H1 (cell line): ENCODE measurements around the gene MAP6D1. TPM values are rescaled to one million over a fixed set of nuclear protein-coding genes. Genes with fewer than 3 reads are reported as not detected.

Source experiments
- CTCF ChIA-PET: fragments of 300-600 bp; sonication (Branson Sonifier 250); formaldehyde crosslinking; loops from one replicate; lab custom pipeline; 2021; ENCODE audit not compliant: partially characterized antibody; lab: Charles Lee
- POLR2A ChIA-PET: fragments of 300-600 bp; sonication (Branson Sonifier 250); formaldehyde crosslinking; loops from one replicate; lab custom pipeline; 2021; ENCODE audit warnings: inconsistent platforms; ENCODE audit not compliant: partially characterized antibody; lab: Charles Lee
- DNase-seq, 2 experiments: peaks; one replicate each; pipeline versions ENCODE4 v3.0.0 to v3.0.0-alpha.2; 2010 to 2022; ENCODE audit warnings: low spot score in 2 of 2, low read depth in 1 of 2, mixed read lengths in 1 of 2
- FAIRE-seq: peaks from 2 replicates; lab custom pipeline; 2011; peaks lifted over from hg19 to GRCh38; lab: Jason Lieb, UNC
- H2AFZ ChIP-seq: 2 replicates; pipeline ENCODE4 v1.8.1; 2012; ENCODE audit warnings: low read length, inconsistent platforms
- H2AK5ac ChIP-seq: 2 replicates; pipeline ENCODE4 v1.6.1; 2013; ENCODE audit warnings: low read depth, low read length
- H2BK120ac ChIP-seq: replicated peaks from 2 replicates; pipeline ENCODE3; 2013; ENCODE audit warnings: low read depth, low read length, inconsistent platforms
- H2BK12ac ChIP-seq: 2 replicates; pipeline ENCODE4 v1.6.1; 2013; ENCODE audit warnings: low read depth, low read length
- H2BK15ac ChIP-seq: 2 replicates; pipeline ENCODE4 v1.6.1; 2013; ENCODE audit warnings: low read length
- H2BK20ac ChIP-seq: 2 replicates; pipeline ENCODE4 v1.6.1; 2013; ENCODE audit warnings: low read length
- H2BK5ac ChIP-seq: 2 replicates; pipeline ENCODE4 v1.6.1; 2013; ENCODE audit warnings: low read depth, low read length
- H3K14ac ChIP-seq: 2 replicates; pipeline ENCODE4 v1.6.1; 2013; ENCODE audit warnings: inconsistent platforms; ENCODE audit not compliant: insufficient read length
- H3K18ac ChIP-seq: 2 replicates; pipeline ENCODE4 v1.6.1; 2013; ENCODE audit warnings: low read length; ENCODE audit errors: extremely low read depth
- H3K23ac ChIP-seq: 2 replicates; pipeline ENCODE4 v1.6.1; 2013; ENCODE audit warnings: inconsistent platforms; ENCODE audit not compliant: insufficient read length
- H3K23me2 ChIP-seq: 2 replicates; pipeline ENCODE4 v1.6.1; 2013; ENCODE audit warnings: low read depth, low read length
- H3K27ac ChIP-seq: 2 replicates; pipeline ENCODE4 v1.6.1; 2011; ENCODE audit warnings: low read depth, low read length, inconsistent platforms
- H3K27me3 ChIP-seq, 4 experiments: replicated peaks in 1 of 4; 1 replicate in 1 of 4; 2 replicates in 3 of 4; pipeline versions ENCODE4 v1.6.1 to v1.8.1; 2011 to 2013; ENCODE audit warnings: low read length in 3 of 4, mild to moderate bottlenecking in 3 of 4, inconsistent platforms in 2 of 4, mixed read lengths in 2 of 4, moderate library complexity in 1 of 4; ENCODE audit not compliant: control insufficient read depth in 3 of 4, insufficient read depth in 3 of 4; ENCODE audit errors: extremely low read depth in 1 of 4
- H3K36me3 ChIP-seq, 4 experiments: 2 replicates each; pipeline versions ENCODE4 v1.6.1 to v1.8.1; 2011 to 2013; ENCODE audit warnings: mild to moderate bottlenecking in 4 of 4, low read length in 3 of 4, moderate library complexity in 2 of 4, control low read depth in 1 of 4, inconsistent platforms in 1 of 4; ENCODE audit not compliant: insufficient read depth in 4 of 4, control insufficient read depth in 2 of 4
- H3K4ac ChIP-seq: replicated peaks from 2 replicates; pipeline ENCODE3; 2013; ENCODE audit warnings: low read length, low read depth, mixed read lengths, inconsistent platforms; ENCODE audit not compliant: insufficient read length
- H3K4me1 ChIP-seq, 4 experiments: replicated peaks in 1 of 4; 1 replicate in 1 of 4; 2 replicates in 3 of 4; pipeline versions ENCODE4 v1.6.1 to v1.8.1; 2011 to 2013; ENCODE audit warnings: low read length in 3 of 4, inconsistent platforms in 2 of 4, mixed read lengths in 1 of 4; ENCODE audit not compliant: insufficient read depth in 4 of 4, control insufficient read depth in 3 of 4
- H3K4me2 ChIP-seq, 2 experiments: 2 replicates each; pipeline versions ENCODE4 v1.6.1 to v1.8.1; 2011 to 2013; ENCODE audit warnings: low read depth in 2 of 2, low read length in 2 of 2, control low read depth in 1 of 2, inconsistent platforms in 1 of 2, mild to moderate bottlenecking in 1 of 2; ENCODE audit not compliant: insufficient read depth in 1 of 2
- H3K4me3 ChIP-seq, 4 experiments: fragments of 200-600, 300-600 bp in 1 of 4; sonication (generic), shearing (Covaris generic), sonication (Bioruptor Twin) in 1 of 4; 2 replicates each; pipeline versions ENCODE4 v1.5.1 to v1.8.1; 2011 to 2016; ENCODE audit warnings: low read length in 4 of 4, low read depth in 3 of 4, control low read depth in 2 of 4, inconsistent platforms in 2 of 4, mild to moderate bottlenecking in 2 of 4, mixed read lengths in 1 of 4, moderate library complexity in 1 of 4; ENCODE audit not compliant: insufficient read depth in 2 of 4; ENCODE audit errors: extremely low read depth in 1 of 4
- H3K56ac ChIP-seq: replicated peaks from 2 replicates; pipeline ENCODE3; 2013; ENCODE audit warnings: low read depth, mild to moderate bottlenecking, mixed read lengths, low read length, inconsistent platforms; ENCODE audit not compliant: insufficient read length
- H3K79me1 ChIP-seq: 2 replicates; pipeline ENCODE4 v1.6.1; 2013; ENCODE audit warnings: low read depth, low read length, control low read depth
- H3K79me2 ChIP-seq, 2 experiments: 2 replicates each; pipeline versions ENCODE4 v1.6.1 to v1.8.1; 2012 to 2013; ENCODE audit warnings: low read length in 2 of 2, mild to moderate bottlenecking in 2 of 2, inconsistent platforms in 1 of 2; ENCODE audit not compliant: insufficient read depth in 2 of 2, control insufficient read depth in 1 of 2
- H3K9ac ChIP-seq, 4 experiments: replicated peaks in 1 of 4; 1 replicate in 1 of 4; 2 replicates in 3 of 4; pipeline versions ENCODE4 v1.6.1 to v1.8.1; 2011 to 2013; ENCODE audit warnings: low read depth in 3 of 4, low read length in 3 of 4, control low read depth in 2 of 4, mild to moderate bottlenecking in 2 of 4, moderate library complexity in 2 of 4, inconsistent platforms in 1 of 4; ENCODE audit errors: extremely low read depth in 1 of 4
- H3K9me3 ChIP-seq, 2 experiments: 2 replicates each; pipeline versions ENCODE4 v1.6.1 to v1.8.1; 2012 to 2013; ENCODE audit warnings: mild to moderate bottlenecking in 2 of 2, moderate library complexity in 2 of 2, control low read depth in 1 of 2, inconsistent platforms in 1 of 2, low read depth in 1 of 2, low read length in 1 of 2, mixed read lengths in 1 of 2; ENCODE audit not compliant: insufficient read depth in 2 of 2
- H4K20me1 ChIP-seq, 2 experiments: replicated peaks in 1 of 2; 2 replicates each; pipeline versions ENCODE3 to v1.8.1; 2011 to 2013; ENCODE audit warnings: inconsistent platforms in 2 of 2, low read length in 2 of 2, mild to moderate bottlenecking in 1 of 2; ENCODE audit not compliant: insufficient read depth in 2 of 2, control insufficient read depth in 1 of 2
- H4K5ac ChIP-seq: 2 replicates; pipeline ENCODE4 v1.6.1; 2013; ENCODE audit warnings: low read length, low read depth, mixed read lengths, inconsistent platforms; ENCODE audit not compliant: insufficient read length
- H4K8ac ChIP-seq: 2 replicates; pipeline ENCODE4 v1.8.0; 2013; ENCODE audit warnings: mild to moderate bottlenecking, moderate library complexity, low read length, inconsistent platforms; ENCODE audit not compliant: insufficient read depth; ENCODE audit errors: extremely low read depth
- H4K91ac ChIP-seq: replicated peaks from 2 replicates; pipeline ENCODE3; 2013; ENCODE audit warnings: low read length, mixed read lengths, inconsistent platforms; ENCODE audit not compliant: insufficient read length
- YY1 ChIP-seq: IDR thresholded peaks from 2 replicates; pipeline ENCODE4 v1.6.1; 2011; ENCODE audit warnings: low read depth, mild to moderate bottlenecking, low read length
- WGBS, 2 experiments: shearing (Covaris generic) in 1 of 2; methylation state at CpG; one replicate each; pipeline versions ENCODE4 v1.1.6 to v1.1.7; 2013 to 2015; ENCODE audit warnings: low lambda C conversion rate in 2 of 2, mixed read lengths in 2 of 2, inconsistent platforms in 1 of 2, low coverage in 1 of 2, missing lambda C conversion rate in 1 of 2; ENCODE audit not compliant: insufficient replicate concordance in 2 of 2, insufficient coverage in 1 of 2, insufficient read length in 1 of 2; ENCODE audit errors: extremely low coverage in 1 of 2, missing lambda C conversion rate in 1 of 2; 5-methylcytosine and 5-hydroxymethylcytosine counted together
- polyA plus RNA-seq, 7 experiments: library from polyadenylated mRNA; depleted of rRNA in 3 of 7; stranded (reverse) in 5 of 7; unstranded in 2 of 7; fragments of >200 nt in 5 of 7; fragments of 200-250 nt in 2 of 7; gene quantifications; 1 replicate in 5 of 7; 2 replicates in 1 of 7; 4 replicates in 1 of 7; pipeline versions ENCODE4 v1.2.1 to v1.2.3, GENCODE V29; 2011 to 2013; ENCODE audit warnings: missing spikeins in 2 of 7, mixed read lengths in 2 of 7
- total RNA-seq: library from RNA; stranded (reverse); fragmentation: NEBNext Ultra II Directional; extraction: Animal tissue kit (Norgen Biotek cat#: 25700); gene quantifications from 2 replicates; pipeline ENCODE4 v1.2.1, GENCODE V29; 2021

Gene MAP6D1
- total and polyA plus RNA-seq, 2 of the 8 experiments (the other 6 are each of a cell fraction or from before 2014, with no cell fraction given) = 4.8 to 5.2 TPM

DNA sequence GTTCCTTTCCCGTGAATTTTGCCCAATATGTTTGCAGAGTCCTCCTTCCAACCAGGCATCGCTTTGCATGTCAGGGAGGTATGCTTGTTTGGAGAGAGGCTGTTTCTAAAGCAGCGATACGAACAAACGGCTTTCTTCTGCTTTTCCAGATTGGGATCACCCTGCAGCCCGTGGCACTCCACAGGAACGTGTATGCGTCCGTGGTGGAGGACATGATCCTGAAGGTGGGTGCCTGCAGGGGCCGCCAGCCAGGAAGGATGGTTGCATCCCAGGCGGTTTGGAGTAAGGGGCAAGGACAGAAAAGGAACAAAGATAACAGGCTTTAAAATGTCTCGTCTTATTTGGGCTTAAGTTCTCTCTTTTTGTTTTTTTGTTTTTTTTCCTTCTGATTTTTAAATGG, 17.5 kb downstream of the MAP6D1 start:
- CTCF ChIA-PET = interaction anchor here (1.0 kb wide), 1 partner anchor 223 kb away, joined by 3 read pairs; no protein-coding TSS in a partner anchor
- Histone ChIP-seq H3K4ac (no peak overlapping the region), H3K4me1 (no peaks in the 10 kb centered on the region), H2BK12ac (no peak overlapping the region), H2AK5ac (no peak overlapping the region), H4K20me1 (peaks cover 2 to 4% of the 10 kb centered on the region in 2 experiments), H3K36me3 (peaks cover 39 to 82% (median 73%) of the 10 kb centered on the region in 4 experiments), H3K9me3 (no peaks in the 10 kb centered on the region), H3K27ac (no peak overlapping the region), H2BK5ac (no peak overlapping the region), H3K23me2 (no peaks in the 10 kb centered on the region), H3K23ac (no peak overlapping the region), H3K4me3 (no peak overlapping the region), H4K91ac (no peak overlapping the region), H3K18ac (no peak overlapping the region), H3K79me2 (no peaks in the 10 kb centered on the region), H2BK120ac (no peak overlapping the region), H4K8ac (no peak overlapping the region), H3K4me2 (no peak overlapping the region), H4K5ac (no peak overlapping the region), H2AFZ (no peak overlapping the region), H2BK20ac (no peak overlapping the region), H2BK15ac (no peak overlapping the region), H3K79me1 (peaks cover 2% of the 10 kb centered on the region; the same call in 1 of the 2 replicates), H3K14ac (no peak overlapping the region), H3K27me3 (no peaks in the 10 kb centered on the region), H3K9ac (no peak overlapping the region), H3K56ac (no peak overlapping the region)
- FAIRE-seq (no peak), DNase-seq (no peak)
- POLR2A ChIA-PET = no interaction called here
- 91% methylated on average over 12 of the region's 12 CpGs; no CpG with 5 or more reads in 1 of the 2 experiments for WGBS, 2 experiments
- TF ChIP-seq YY1 = no peak
